ENCODE results near the gene UBXN2A. TPM values are rescaled to one million over a fixed set of nuclear protein-coding genes. Genes with fewer than 3 reads are reported as not detected.

Gene UBXN2A
- total RNA-seq, 1 donor from 2014 or later: 23.0 TPM

- no peaks in the 10 kb centered on the region for H3K27me3 Mint-ChIP-seq (ENCODE audit: low read depth)
- TF ChIP-seq CTCF (IDR thresholded peaks at IDR 0.05; ENCODE audit: unreplicated experiment): no peak
- no peak overlapping the region for H3K4me3 Mint-ChIP-seq
- no peaks in the 10 kb centered on the region for H3K4me1 Mint-ChIP-seq
- H3K9me3 Mint-ChIP-seq: no peaks in the 10 kb centered on the region
- peaks cover 5% of the 10 kb centered on the region for H3K36me3 Mint-ChIP-seq
- no peak overlapping the region for H3K27ac Mint-ChIP-seq
- DNase-seq (ENCODE audit: low spot score in 2 of 2, unreplicated experiment in 2 of 2): no peak
These were observed 80.0 kb downstream of the UBXN2A start for GRCh38 chr2:24020244-24020643.

GRCh38 chr2:24021122-24021998, 81.1 kb downstream of the UBXN2A start:
- Mint-ChIP-seq H3K9me3 (no peaks in the 10 kb centered on the region), H3K27me3 (ENCODE audit: low read depth) (no peaks in the 10 kb centered on the region), H3K4me1 (no peaks in the 10 kb centered on the region), H3K4me3 (no peak overlapping the region), H3K27ac (no peak overlapping the region), H3K36me3 (peaks cover 7% of the 10 kb centered on the region)
- DNase-seq (ENCODE audit: low spot score in 2 of 2, unreplicated experiment in 2 of 2): no peak
- no peak for TF ChIP-seq CTCF (IDR thresholded peaks at IDR 0.05; ENCODE audit: unreplicated experiment)

- H3K9me3 Mint-ChIP-seq: no peaks in the 10 kb centered on the region
- H3K4me3 Mint-ChIP-seq: no peak overlapping the region
- H3K4me1 Mint-ChIP-seq: no peaks in the 10 kb centered on the region
- H3K27ac Mint-ChIP-seq: no peak overlapping the region
- H3K27me3 Mint-ChIP-seq (ENCODE audit: low read depth): no peaks in the 10 kb centered on the region
- no peak for DNase-seq (ENCODE audit: low spot score in 2 of 2, unreplicated experiment in 2 of 2)
- no peak for TF ChIP-seq CTCF (IDR thresholded peaks at IDR 0.05; ENCODE audit: unreplicated experiment)
- H3K36me3 Mint-ChIP-seq: peaks cover 11% of the 10 kb centered on the region
These were observed 82.2 kb downstream of the UBXN2A start for GRCh38 chr2:24022324-24022974.

GRCh38 chr2:24022975-24023575, 82.8 kb downstream of the UBXN2A start:
- H3K4me1 Mint-ChIP-seq: no peaks in the 10 kb centered on the region

GRCh38 chr2:24024018-24024417, 83.8 kb downstream of the UBXN2A start:
- Mint-ChIP-seq H3K9me3 (no peaks in the 10 kb centered on the region), H3K36me3 (peaks cover 16% of the 10 kb centered on the region), H3K4me1 (no peaks in the 10 kb centered on the region), H3K27ac (no peak overlapping the region), H3K27me3 (ENCODE audit: low read depth) (no peaks in the 10 kb centered on the region), H3K4me3 (no peak overlapping the region)
- no peak for DNase-seq (ENCODE audit: low spot score in 2 of 2, unreplicated experiment in 2 of 2)
- TF ChIP-seq CTCF (IDR thresholded peaks at IDR 0.05; ENCODE audit: unreplicated experiment): no peak

More at GRCh38 chr2:24022975-24023575, 82.8 kb downstream of the UBXN2A start:
- H3K36me3 Mint-ChIP-seq: peaks cover 11% of the 10 kb centered on the region
- no peaks in the 10 kb centered on the region for H3K27me3 Mint-ChIP-seq (ENCODE audit: low read depth)
- DNase-seq (ENCODE audit: low spot score in 2 of 2, unreplicated experiment in 2 of 2): no peak
- H3K4me3 Mint-ChIP-seq: no peak overlapping the region
- no peak for TF ChIP-seq CTCF (IDR thresholded peaks at IDR 0.05; ENCODE audit: unreplicated experiment)
- H3K27ac Mint-ChIP-seq: no peak overlapping the region
- no peaks in the 10 kb centered on the region for H3K9me3 Mint-ChIP-seq
